H9 (cell line): ENCODE measurements around the gene DPYD. TPM values are rescaled to one million over a fixed set of nuclear protein-coding genes. Genes with fewer than 3 reads are reported as not detected.
A peak's percentile ranks its signal among the peaks of the same experiment; 100 is the strongest.

Experiments
- DNase-seq: peaks from one replicate; pipeline ENCODE4 v3.0.0-alpha.2; 2017
- H2AFZ ChIP-seq: one replicate; pipeline ENCODE4 v1.6.1; 2013; ENCODE audit warnings: mild to moderate bottlenecking, low read length, control low read depth, moderate library complexity
- H2AK5ac ChIP-seq: 2 replicates; pipeline ENCODE4 v1.6.1; 2013; ENCODE audit warnings: low read length, control low read depth, mixed read lengths; ENCODE audit not compliant: insufficient read length
- H2BK120ac ChIP-seq: one replicate; pipeline ENCODE4 v1.6.1; 2013; ENCODE audit warnings: low read depth, mild to moderate bottlenecking, low read length, control low read depth, inconsistent platforms; ENCODE audit not compliant: poor library complexity, severe bottlenecking
- H2BK12ac ChIP-seq: 2 replicates; pipeline ENCODE4 v1.6.1; 2013; ENCODE audit warnings: low read length, control low read depth, mixed read lengths, low read depth; ENCODE audit not compliant: insufficient read length
- H2BK15ac ChIP-seq: 2 replicates; pipeline ENCODE4 v1.6.1; 2013; ENCODE audit warnings: low read depth, low read length, control low read depth
- H2BK20ac ChIP-seq: one replicate; pipeline ENCODE4 v1.6.1; 2013; ENCODE audit warnings: low read depth, mild to moderate bottlenecking, low read length, control low read depth, inconsistent platforms; ENCODE audit not compliant: poor library complexity, severe bottlenecking
- H2BK5ac ChIP-seq: 2 replicates; pipeline ENCODE4 v1.6.1; 2013; ENCODE audit warnings: low read length, control low read depth, mixed read lengths; ENCODE audit not compliant: insufficient read length
- H3K14ac ChIP-seq: 2 replicates; pipeline ENCODE4 v1.6.1; 2013; ENCODE audit warnings: low read length, control low read depth; ENCODE audit not compliant: insufficient read depth
- H3K18ac ChIP-seq: 2 replicates; pipeline ENCODE4 v1.6.1; 2013; ENCODE audit warnings: low read depth, mild to moderate bottlenecking, mixed read lengths, low read length, control low read depth; ENCODE audit not compliant: insufficient read length
- H3K23ac ChIP-seq: 2 replicates; pipeline ENCODE4 v1.6.1; 2013; ENCODE audit warnings: low read length, control low read depth, mixed read lengths, low read depth; ENCODE audit not compliant: insufficient read length
- H3K23me2 ChIP-seq: 2 replicates; pipeline ENCODE4 v1.6.1; 2013; ENCODE audit warnings: low read depth, mild to moderate bottlenecking, mixed read lengths, low read length, control low read depth; ENCODE audit not compliant: insufficient read length, poor library complexity, severe bottlenecking
- H3K27ac ChIP-seq: 2 replicates; pipeline ENCODE4 v1.5.1; 2013; ENCODE audit warnings: low read length, control low read depth, mixed read lengths, low read depth; ENCODE audit not compliant: insufficient read length
- H3K27me3 ChIP-seq: 2 replicates; pipeline ENCODE4 v1.6.1; 2013; ENCODE audit warnings: low read length, control low read depth, inconsistent platforms; ENCODE audit not compliant: insufficient read depth
- H3K4ac ChIP-seq: 2 replicates; pipeline ENCODE4 v1.6.1; 2013; ENCODE audit warnings: low read depth, mild to moderate bottlenecking, control low read depth, inconsistent platforms, low read length, moderate library complexity
- H3K4me1 ChIP-seq: 2 replicates; pipeline ENCODE4 v1.6.1; 2013; ENCODE audit warnings: low read length, control low read depth, inconsistent platforms; ENCODE audit not compliant: insufficient read depth
- H3K4me2 ChIP-seq: 2 replicates; pipeline ENCODE4 v1.6.1; 2013; ENCODE audit warnings: low read length, control low read depth, mixed read lengths; ENCODE audit not compliant: insufficient read length, insufficient read depth
- H3K56ac ChIP-seq: 2 replicates; pipeline ENCODE4 v1.6.1; 2013; ENCODE audit warnings: low read depth, mild to moderate bottlenecking, mixed read lengths, low read length, control low read depth; ENCODE audit not compliant: insufficient read length
- H3K79me1 ChIP-seq: 2 replicates; pipeline ENCODE4 v1.6.1; 2013; ENCODE audit warnings: low read depth, mild to moderate bottlenecking, moderate library complexity, low read length, control low read depth, inconsistent platforms; ENCODE audit not compliant: insufficient read depth, poor library complexity, severe bottlenecking
- H3K79me2 ChIP-seq: 2 replicates; pipeline ENCODE4 v1.6.1; 2013; ENCODE audit warnings: low read length, control low read depth, inconsistent platforms; ENCODE audit not compliant: insufficient read depth
- H3K9ac ChIP-seq: 2 replicates; pipeline ENCODE4 v1.6.1; 2013; ENCODE audit warnings: low read length, control low read depth, mixed read lengths; ENCODE audit not compliant: insufficient read length; ENCODE audit errors: extremely low read depth
- H3K9me3 ChIP-seq: one replicate; pipeline ENCODE4 v1.6.1; 2013; ENCODE audit warnings: low read depth, low read length, inconsistent platforms; ENCODE audit not compliant: control insufficient read depth
- H3T11ph ChIP-seq: one replicate; pipeline ENCODE4 v1.6.1; 2013; ENCODE audit warnings: mild to moderate bottlenecking, low read length, control low read depth, inconsistent platforms
- H4K20me1 ChIP-seq: one replicate; pipeline ENCODE4 v1.6.1; 2013; ENCODE audit not compliant: control insufficient read depth, insufficient read length, insufficient read depth
- H4K5ac ChIP-seq: 2 replicates; pipeline ENCODE4 v1.6.1; 2013; ENCODE audit warnings: low read depth, mild to moderate bottlenecking, mixed read lengths, low read length, control low read depth; ENCODE audit not compliant: insufficient read length
- H4K8ac ChIP-seq: replicated peaks from 2 replicates; pipeline ENCODE4 v1.6.1; 2013; ENCODE audit warnings: low read length, control low read depth, mixed read lengths, low read depth; ENCODE audit not compliant: insufficient read length
- H4K91ac ChIP-seq: 2 replicates; pipeline ENCODE4 v1.6.1; 2013; ENCODE audit warnings: low read depth, mild to moderate bottlenecking, moderate library complexity, mixed read lengths, low read length, control low read depth; ENCODE audit not compliant: insufficient read length
- H3K27ac Mint-ChIP-seq, 3 experiments: 2 replicates in 2 of 3; 3 replicates in 1 of 3; pipeline ENCODE4 v1.8.0; 2020 to 2021; ENCODE audit warnings: mixed read lengths in 3 of 3, mild to moderate bottlenecking in 1 of 3, moderate library complexity in 1 of 3
- H3K27me3 Mint-ChIP-seq: 2 replicates; pipeline ENCODE4 v1.8.0; 2021; ENCODE audit warnings: low read depth, mild to moderate bottlenecking, moderate library complexity, mixed read lengths
- H3K36me3 Mint-ChIP-seq, 3 experiments: 2 replicates in 2 of 3; 3 replicates in 1 of 3; pipeline ENCODE4 v1.8.0; 2020 to 2021; ENCODE audit warnings: low read depth in 3 of 3, mixed read lengths in 3 of 3; ENCODE audit not compliant: insufficient read depth in 1 of 3
- H3K4me1 Mint-ChIP-seq, 2 experiments: 2 replicates each; pipeline ENCODE4 v1.8.0; 2020; ENCODE audit warnings: mixed read lengths in 2 of 2
- H3K4me3 Mint-ChIP-seq, 2 experiments: 2 replicates in 1 of 2; 3 replicates in 1 of 2; pipeline ENCODE4 v1.8.0; 2020 to 2021; ENCODE audit warnings: mild to moderate bottlenecking in 2 of 2, mixed read lengths in 2 of 2, moderate library complexity in 1 of 2
- H3K9me3 Mint-ChIP-seq, 2 experiments: 2 replicates in 1 of 2; 3 replicates in 1 of 2; pipeline ENCODE4 v1.8.0; 2020; ENCODE audit warnings: mild to moderate bottlenecking in 2 of 2, mixed read lengths in 2 of 2, moderate library complexity in 1 of 2
- WGBS: extraction: QIAGEN DNeasy Blood & Tissue Kit; methylation state at CpG from one replicate; pipeline ENCODE4 v1.1.7; 2013; ENCODE audit warnings: missing lambda C conversion rate, low lambda C conversion rate, mixed read lengths; ENCODE audit not compliant: insufficient read length; ENCODE audit errors: extremely low coverage; 5-methylcytosine and 5-hydroxymethylcytosine counted together
- total RNA-seq: library from RNA; stranded (reverse); gene quantifications from 2 replicates; pipeline ENCODE4 v1.2.1, GENCODE V29; 2021
- TF ChIP-seq, protein P1 (sequence below): fragments of 200-600 bp; sonication (generic); conservative IDR thresholded peaks from 3 replicates; pipeline ENCODE4 v1.8.0; 2021; ENCODE audit warnings: antibody characterized with exemption, mild to moderate bottlenecking

DPYD gene
- total RNA-seq, 1 experiment from 2014 or later = 0.37 TPM

DNA sequence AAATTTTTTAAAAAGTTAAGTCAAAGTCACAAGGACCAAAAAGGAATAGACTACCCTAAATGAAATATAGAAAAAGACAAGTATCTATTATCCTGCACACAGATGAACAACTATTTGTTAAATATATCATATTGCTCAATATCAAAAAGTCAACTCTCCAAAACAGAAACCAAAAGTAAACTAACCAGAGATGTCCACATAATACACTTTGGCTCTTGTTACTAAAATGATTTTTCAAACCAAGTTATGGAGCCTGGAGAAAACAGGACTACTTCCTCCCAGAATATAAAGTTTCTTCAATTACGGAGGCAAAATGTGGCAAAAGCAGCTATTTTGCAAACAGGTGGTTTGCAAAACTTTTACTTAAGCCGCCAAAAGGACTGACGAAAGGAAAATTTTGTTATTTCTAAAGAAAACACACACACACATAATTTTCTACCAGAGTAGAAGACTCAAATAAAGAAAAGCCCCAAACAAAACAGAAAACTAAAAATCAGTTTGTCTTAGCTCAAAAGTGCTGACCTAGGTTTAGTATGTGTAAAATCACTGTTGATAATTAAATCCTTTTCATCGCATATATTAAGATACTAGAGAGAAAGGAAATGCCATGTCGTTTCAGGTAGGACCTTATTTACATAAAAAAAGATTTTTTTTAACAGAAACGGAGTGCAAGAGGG, 1.1 kb downstream of the DPYD start:
- WGBS = no CpG with 5 or more reads among the region's 6 CpGs
- no peak overlapping the region for H4K5ac ChIP-seq
- no peak overlapping the region for H3K14ac ChIP-seq
- no peak overlapping the region for H2BK5ac ChIP-seq
- H3K27ac ChIP-seq = no peak overlapping the region
- no peak overlapping the region for H3T11ph ChIP-seq
- no peak overlapping the region for H3K27ac Mint-ChIP-seq
- H3K23me2 ChIP-seq = peaks cover 3% of the 10 kb centered on the region
- H2AK5ac ChIP-seq = no peak overlapping the region
- no peaks in the 10 kb centered on the region for H3K4me1 ChIP-seq
- H2BK20ac ChIP-seq = no peak overlapping the region
- H4K20me1 ChIP-seq = no peaks in the 10 kb centered on the region
- TF ChIP-seq, protein P1, sequence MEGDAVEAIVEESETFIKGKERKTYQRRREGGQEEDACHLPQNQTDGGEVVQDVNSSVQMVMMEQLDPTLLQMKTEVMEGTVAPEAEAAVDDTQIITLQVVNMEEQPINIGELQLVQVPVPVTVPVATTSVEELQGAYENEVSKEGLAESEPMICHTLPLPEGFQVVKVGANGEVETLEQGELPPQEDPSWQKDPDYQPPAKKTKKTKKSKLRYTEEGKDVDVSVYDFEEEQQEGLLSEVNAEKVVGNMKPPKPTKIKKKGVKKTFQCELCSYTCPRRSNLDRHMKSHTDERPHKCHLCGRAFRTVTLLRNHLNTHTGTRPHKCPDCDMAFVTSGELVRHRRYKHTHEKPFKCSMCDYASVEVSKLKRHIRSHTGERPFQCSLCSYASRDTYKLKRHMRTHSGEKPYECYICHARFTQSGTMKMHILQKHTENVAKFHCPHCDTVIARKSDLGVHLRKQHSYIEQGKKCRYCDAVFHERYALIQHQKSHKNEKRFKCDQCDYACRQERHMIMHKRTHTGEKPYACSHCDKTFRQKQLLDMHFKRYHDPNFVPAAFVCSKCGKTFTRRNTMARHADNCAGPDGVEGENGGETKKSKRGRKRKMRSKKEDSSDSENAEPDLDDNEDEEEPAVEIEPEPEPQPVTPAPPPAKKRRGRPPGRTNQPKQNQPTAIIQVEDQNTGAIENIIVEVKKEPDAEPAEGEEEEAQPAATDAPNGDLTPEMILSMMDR = no peak
- H3K36me3 Mint-ChIP-seq = no peaks in the 10 kb centered on the region
- no peak overlapping the region for H3K23ac ChIP-seq
- H3K18ac ChIP-seq = no peak overlapping the region
- peak overlapping the region; percentile 82 for H3K4me2 ChIP-seq
- no peak overlapping the region for H4K91ac ChIP-seq
- no peak overlapping the region for H3K56ac ChIP-seq
- no peak for DNase-seq
- H2BK120ac ChIP-seq = no peak overlapping the region
- H3K79me2 ChIP-seq = no peaks in the 10 kb centered on the region
- H3K27me3 Mint-ChIP-seq = peaks cover 23% of the 10 kb centered on the region
- H3K9ac ChIP-seq = no peak overlapping the region
- H4K8ac ChIP-seq = no peak overlapping the region
- no peak overlapping the region for H2AFZ ChIP-seq
- H3K4me3 Mint-ChIP-seq = peak overlapping the region; percentile 83 to 94
- peaks cover 11 to 15% of the 10 kb centered on the region in 2 experiments for H3K4me1 Mint-ChIP-seq
- no peak overlapping the region for H2BK15ac ChIP-seq
- H3K27me3 ChIP-seq = no peaks in the 10 kb centered on the region
- H3K4ac ChIP-seq = no peak overlapping the region
- no peak overlapping the region for H2BK12ac ChIP-seq
- H3K9me3 ChIP-seq = no peaks in the 10 kb centered on the region
- no peaks in the 10 kb centered on the region for H3K9me3 Mint-ChIP-seq
- H3K79me1 ChIP-seq = no peaks in the 10 kb centered on the region
